H1 (cell line): ENCODE results near the gene RBM10. TPM values are rescaled to one million over a fixed set of nuclear protein-coding genes. Genes with fewer than 3 reads are reported as not detected.

ENCODE experiments used
- CTCF ChIA-PET: fragments of 300-600 bp; sonication (Branson Sonifier 250); formaldehyde crosslinking; loops from one replicate; lab custom pipeline; 2021; ENCODE audit not compliant: partially characterized antibody; lab: Charles Lee
- POLR2A ChIA-PET: fragments of 300-600 bp; sonication (Branson Sonifier 250); formaldehyde crosslinking; loops from one replicate; lab custom pipeline; 2021; ENCODE audit warnings: inconsistent platforms; ENCODE audit not compliant: partially characterized antibody; lab: Charles Lee
- DNase-seq, 2 experiments: peaks; one replicate each; pipeline versions ENCODE4 v3.0.0 to v3.0.0-alpha.2; 2010 to 2022; ENCODE audit warnings: low spot score in 2 of 2, low read depth in 1 of 2, mixed read lengths in 1 of 2
- FAIRE-seq: peaks from 2 replicates; lab custom pipeline; 2011; peaks lifted over from hg19 to GRCh38; lab: Jason Lieb, UNC
- H2AFZ ChIP-seq: 2 replicates; pipeline ENCODE4 v1.8.1; 2012; ENCODE audit warnings: low read length, inconsistent platforms
- H2AK5ac ChIP-seq: 2 replicates; pipeline ENCODE4 v1.6.1; 2013; ENCODE audit warnings: low read depth, low read length
- H2BK120ac ChIP-seq: replicated peaks from 2 replicates; pipeline ENCODE3; 2013; ENCODE audit warnings: low read depth, low read length, inconsistent platforms
- H2BK12ac ChIP-seq: 2 replicates; pipeline ENCODE4 v1.6.1; 2013; ENCODE audit warnings: low read depth, low read length
- H2BK15ac ChIP-seq: 2 replicates; pipeline ENCODE4 v1.6.1; 2013; ENCODE audit warnings: low read length
- H2BK20ac ChIP-seq: 2 replicates; pipeline ENCODE4 v1.6.1; 2013; ENCODE audit warnings: low read length
- H2BK5ac ChIP-seq: 2 replicates; pipeline ENCODE4 v1.6.1; 2013; ENCODE audit warnings: low read depth, low read length
- H3K14ac ChIP-seq: 2 replicates; pipeline ENCODE4 v1.6.1; 2013; ENCODE audit warnings: inconsistent platforms; ENCODE audit not compliant: insufficient read length
- H3K18ac ChIP-seq: 2 replicates; pipeline ENCODE4 v1.6.1; 2013; ENCODE audit warnings: low read length; ENCODE audit errors: extremely low read depth
- H3K23ac ChIP-seq: 2 replicates; pipeline ENCODE4 v1.6.1; 2013; ENCODE audit warnings: inconsistent platforms; ENCODE audit not compliant: insufficient read length
- H3K23me2 ChIP-seq: 2 replicates; pipeline ENCODE4 v1.6.1; 2013; ENCODE audit warnings: low read depth, low read length
- H3K27ac ChIP-seq: 2 replicates; pipeline ENCODE4 v1.6.1; 2011; ENCODE audit warnings: low read depth, low read length, inconsistent platforms
- H3K27me3 ChIP-seq, 4 experiments: replicated peaks in 1 of 4; 1 replicate in 1 of 4; 2 replicates in 3 of 4; pipeline versions ENCODE4 v1.6.1 to v1.8.1; 2011 to 2013; ENCODE audit warnings: low read length in 3 of 4, mild to moderate bottlenecking in 3 of 4, inconsistent platforms in 2 of 4, mixed read lengths in 2 of 4, moderate library complexity in 1 of 4; ENCODE audit not compliant: control insufficient read depth in 3 of 4, insufficient read depth in 3 of 4; ENCODE audit errors: extremely low read depth in 1 of 4
- H3K36me3 ChIP-seq, 4 experiments: 2 replicates each; pipeline versions ENCODE4 v1.6.1 to v1.8.1; 2011 to 2013; ENCODE audit warnings: mild to moderate bottlenecking in 4 of 4, low read length in 3 of 4, moderate library complexity in 2 of 4, control low read depth in 1 of 4, inconsistent platforms in 1 of 4; ENCODE audit not compliant: insufficient read depth in 4 of 4, control insufficient read depth in 2 of 4
- H3K4ac ChIP-seq: replicated peaks from 2 replicates; pipeline ENCODE3; 2013; ENCODE audit warnings: low read length, low read depth, mixed read lengths, inconsistent platforms; ENCODE audit not compliant: insufficient read length
- H3K4me1 ChIP-seq, 4 experiments: replicated peaks in 1 of 4; 1 replicate in 1 of 4; 2 replicates in 3 of 4; pipeline versions ENCODE4 v1.6.1 to v1.8.1; 2011 to 2013; ENCODE audit warnings: low read length in 3 of 4, inconsistent platforms in 2 of 4, mixed read lengths in 1 of 4; ENCODE audit not compliant: insufficient read depth in 4 of 4, control insufficient read depth in 3 of 4
- H3K4me2 ChIP-seq, 2 experiments: 2 replicates each; pipeline versions ENCODE4 v1.6.1 to v1.8.1; 2011 to 2013; ENCODE audit warnings: low read depth in 2 of 2, low read length in 2 of 2, control low read depth in 1 of 2, inconsistent platforms in 1 of 2, mild to moderate bottlenecking in 1 of 2; ENCODE audit not compliant: insufficient read depth in 1 of 2
- H3K4me3 ChIP-seq, 4 experiments: fragments of 200-600, 300-600 bp in 1 of 4; sonication (generic), shearing (Covaris generic), sonication (Bioruptor Twin) in 1 of 4; 2 replicates each; pipeline versions ENCODE4 v1.5.1 to v1.8.1; 2011 to 2016; ENCODE audit warnings: low read length in 4 of 4, low read depth in 3 of 4, control low read depth in 2 of 4, inconsistent platforms in 2 of 4, mild to moderate bottlenecking in 2 of 4, mixed read lengths in 1 of 4, moderate library complexity in 1 of 4; ENCODE audit not compliant: insufficient read depth in 2 of 4; ENCODE audit errors: extremely low read depth in 1 of 4
- H3K56ac ChIP-seq: replicated peaks from 2 replicates; pipeline ENCODE3; 2013; ENCODE audit warnings: low read depth, mild to moderate bottlenecking, mixed read lengths, low read length, inconsistent platforms; ENCODE audit not compliant: insufficient read length
- H3K79me1 ChIP-seq: 2 replicates; pipeline ENCODE4 v1.6.1; 2013; ENCODE audit warnings: low read depth, low read length, control low read depth
- H3K79me2 ChIP-seq, 2 experiments: 2 replicates each; pipeline versions ENCODE4 v1.6.1 to v1.8.1; 2012 to 2013; ENCODE audit warnings: low read length in 2 of 2, mild to moderate bottlenecking in 2 of 2, inconsistent platforms in 1 of 2; ENCODE audit not compliant: insufficient read depth in 2 of 2, control insufficient read depth in 1 of 2
- H3K9ac ChIP-seq, 4 experiments: replicated peaks in 1 of 4; 1 replicate in 1 of 4; 2 replicates in 3 of 4; pipeline versions ENCODE4 v1.6.1 to v1.8.1; 2011 to 2013; ENCODE audit warnings: low read depth in 3 of 4, low read length in 3 of 4, control low read depth in 2 of 4, mild to moderate bottlenecking in 2 of 4, moderate library complexity in 2 of 4, inconsistent platforms in 1 of 4; ENCODE audit errors: extremely low read depth in 1 of 4
- H3K9me3 ChIP-seq, 2 experiments: 2 replicates each; pipeline versions ENCODE4 v1.6.1 to v1.8.1; 2012 to 2013; ENCODE audit warnings: mild to moderate bottlenecking in 2 of 2, moderate library complexity in 2 of 2, control low read depth in 1 of 2, inconsistent platforms in 1 of 2, low read depth in 1 of 2, low read length in 1 of 2, mixed read lengths in 1 of 2; ENCODE audit not compliant: insufficient read depth in 2 of 2
- H4K20me1 ChIP-seq, 2 experiments: replicated peaks in 1 of 2; 2 replicates each; pipeline versions ENCODE3 to v1.8.1; 2011 to 2013; ENCODE audit warnings: inconsistent platforms in 2 of 2, low read length in 2 of 2, mild to moderate bottlenecking in 1 of 2; ENCODE audit not compliant: insufficient read depth in 2 of 2, control insufficient read depth in 1 of 2
- H4K5ac ChIP-seq: 2 replicates; pipeline ENCODE4 v1.6.1; 2013; ENCODE audit warnings: low read length, low read depth, mixed read lengths, inconsistent platforms; ENCODE audit not compliant: insufficient read length
- H4K8ac ChIP-seq: 2 replicates; pipeline ENCODE4 v1.8.0; 2013; ENCODE audit warnings: mild to moderate bottlenecking, moderate library complexity, low read length, inconsistent platforms; ENCODE audit not compliant: insufficient read depth; ENCODE audit errors: extremely low read depth
- H4K91ac ChIP-seq: replicated peaks from 2 replicates; pipeline ENCODE3; 2013; ENCODE audit warnings: low read length, mixed read lengths, inconsistent platforms; ENCODE audit not compliant: insufficient read length
- BACH1 ChIP-seq: IDR thresholded peaks from 2 replicates; pipeline ENCODE4 v1.6.1; 2012; ENCODE audit warnings: low read length, improper control_type of control experiment
- CREB1 ChIP-seq: IDR thresholded peaks from 2 replicates; pipeline ENCODE4 v1.6.1; 2012; ENCODE audit warnings: inconsistent platforms
- KDM5A ChIP-seq: fragments of 200-600 bp; IDR thresholded peaks from 2 replicates; pipeline ENCODE4 v1.7.1; 2012; ENCODE audit warnings: mild to moderate bottlenecking, low read length, inconsistent platforms, mixed read lengths
- NRF1 ChIP-seq: IDR thresholded peaks from 2 replicates; pipeline ENCODE4 v1.6.1; 2011; ENCODE audit warnings: mild to moderate bottlenecking, low read depth, low read length, improper control_type of control experiment
- SIN3A ChIP-seq, 2 experiments: IDR thresholded peaks in 1 of 2; conservative IDR thresholded peaks in 1 of 2; 2 replicates each; pipeline ENCODE4 v1.6.1; 2011 to 2012; ENCODE audit warnings: low read length in 2 of 2, improper control_type of control experiment in 1 of 2, low read depth in 1 of 2, mild to moderate bottlenecking in 1 of 2
- SIX5 ChIP-seq: IDR thresholded peaks from 2 replicates; pipeline ENCODE4 v1.6.1; 2011; ENCODE audit warnings: mild to moderate bottlenecking, low read depth, low read length
- SP1 ChIP-seq: IDR thresholded peaks from 2 replicates; pipeline ENCODE4 v1.6.1; 2011; ENCODE audit warnings: low read depth, low read length
- TBP ChIP-seq: IDR thresholded peaks from 2 replicates; pipeline ENCODE4 v1.6.1; 2011; ENCODE audit warnings: low read depth, low read length, improper control_type of control experiment
- WGBS, 2 experiments: shearing (Covaris generic) in 1 of 2; methylation state at CpG; one replicate each; pipeline versions ENCODE4 v1.1.6 to v1.1.7; 2013 to 2015; ENCODE audit warnings: low lambda C conversion rate in 2 of 2, mixed read lengths in 2 of 2, inconsistent platforms in 1 of 2, low coverage in 1 of 2, missing lambda C conversion rate in 1 of 2; ENCODE audit not compliant: insufficient replicate concordance in 2 of 2, insufficient coverage in 1 of 2, insufficient read length in 1 of 2; ENCODE audit errors: extremely low coverage in 1 of 2, missing lambda C conversion rate in 1 of 2; 5-methylcytosine and 5-hydroxymethylcytosine counted together
- long read RNA-seq, 2 experiments: library from RNA in 1 of 2; library from capped mRNA in 1 of 2; stranded (forward); transcript quantifications; one replicate each; pipeline ENCODE4 v2.0.0, GENCODE V29; 2021; ENCODE audit warnings: inconsistent platforms in 1 of 2
- polyA minus RNA-seq, 3 experiments: library from RNA; depleted of rRNA, polyadenylated mRNA; stranded (reverse); fragments of >200 nt; gene quantifications; 1 replicate in 2 of 3; 2 replicates in 1 of 3; pipeline ENCODE4 v1.2.3, GENCODE V29; 2011
- polyA plus RNA-seq, 7 experiments: library from polyadenylated mRNA; depleted of rRNA in 3 of 7; stranded (reverse) in 5 of 7; unstranded in 2 of 7; fragments of >200 nt in 5 of 7; fragments of 200-250 nt in 2 of 7; gene quantifications; 1 replicate in 5 of 7; 2 replicates in 1 of 7; 4 replicates in 1 of 7; pipeline versions ENCODE4 v1.2.1 to v1.2.3, GENCODE V29; 2011 to 2013; ENCODE audit warnings: missing spikeins in 2 of 7, mixed read lengths in 2 of 7
- total RNA-seq: library from RNA; stranded (reverse); fragmentation: NEBNext Ultra II Directional; extraction: Animal tissue kit (Norgen Biotek cat#: 25700); gene quantifications from 2 replicates; pipeline ENCODE4 v1.2.1, GENCODE V29; 2021

Gene RBM10
- total RNA-seq: 64.0 and 69.8 TPM in 2 replicates
- polyA plus RNA-seq (2011; rRNA removed): 35.7 and 60.8 TPM in 2 replicates
- 42.0 TPM for polyA plus RNA-seq (2011; cell fraction: cytosol; rRNA removed)
- polyA plus RNA-seq (2011; cell fraction: nucleus; rRNA removed): 83.4 TPM
- polyA plus RNA-seq (2012, experiment 1 of 2): 34.4 to 65.4 TPM (median 57.5 TPM) in 4 replicates
- 35.6 TPM for polyA plus RNA-seq (2012, experiment 2 of 2)
- polyA plus RNA-seq (2013, experiment 1 of 2): 42.9 TPM
- 41.4 TPM for polyA plus RNA-seq (2013, experiment 2 of 2)
- 26.5 and 36.4 TPM in 2 replicates for polyA minus RNA-seq (2011; rRNA and poly(A)+ RNA removed)
- 48.5 TPM for polyA minus RNA-seq (2011; cell fraction: cytosol; rRNA and poly(A)+ RNA removed)
- polyA minus RNA-seq (2011; cell fraction: nucleus; rRNA and poly(A)+ RNA removed): 25.3 TPM
- long read RNA-seq, experiment 1, partial matches to known transcripts: 21 of 29 reads
- long read RNA-seq, experiment 1, other reads (novel, unspliced or antisense): 8 of 29 reads
- long read RNA-seq, experiment 2, partial matches to known transcripts: 15 of 21 reads
- long read RNA-seq, experiment 2, other reads (novel, unspliced or antisense): 5 of 21 reads

- Histone ChIP-seq H4K91ac (no peak within 1 kb of the TSS), H3K79me1 (peaks cover 2% of the 10 kb centered on the region; the same call in 1 of the 2 replicates), H3K56ac (peak within 1 kb of the TSS; percentile 84), H4K20me1 (peaks cover 11 to 13% of the 10 kb centered on the region in 2 experiments), H3K79me2 (peaks cover 19 to 57% of the 10 kb centered on the region in 2 experiments), H2BK15ac (no peak within 1 kb of the TSS), H3K27ac (peak within 1 kb of the TSS; percentile 83), H3K9me3 (no peaks in the 10 kb centered on the region), H2BK120ac (no peak within 1 kb of the TSS), H3K14ac (no peak within 1 kb of the TSS), H4K8ac (peak within 1 kb of the TSS; percentile 89; the same call in 1 of the 2 replicates), H2AFZ (no peak within 1 kb of the TSS), H2BK20ac (no peak within 1 kb of the TSS), H3K18ac (peak within 1 kb of the TSS; percentile 78), H3K23ac (no peak within 1 kb of the TSS), H3K27me3 (no peaks in the 10 kb centered on the region), H3K4me2 (peak within 1 kb of the TSS; percentile 78 to 92), H2BK5ac (peak within 1 kb of the TSS; percentile 75; the same call in 1 of the 2 replicates), H3K9ac (peak within 1 kb of the TSS; percentile 87 to 95 (median 90)), H3K36me3 (peaks cover 0 to 10% (median 4%) of the 10 kb centered on the region in 4 experiments; a peak in 4 of 8 replicates), H4K5ac (peak within 1 kb of the TSS; percentile 98), H3K4me3 (peak within 1 kb of the TSS; percentile 74 to 97 (median 84)), H2AK5ac (0 out of 2 replicates have a peak within 1 kb of the TSS, but pooled peaks have one; percentile 39), H3K4me1 (peaks cover 0 to 6% (median 2%) of the 10 kb centered on the region in 4 experiments; a peak in 4 of 7 replicates), H2BK12ac (peak within 1 kb of the TSS; percentile 29; the same call in 1 of the 2 replicates), H3K4ac (no peak within 1 kb of the TSS), H3K23me2 (peaks cover 9% of the 10 kb centered on the region; the same call in 1 of the 2 replicates)
- FAIRE-seq (peak; percentile 62), DNase-seq (peak; percentile 70 to 80)
- WGBS, 2 experiments: 1% methylated on average over 23 of the region's 54 CpGs; no CpG with 5 or more reads in 1 of the 2 experiments
- POLR2A ChIA-PET: interaction anchor here (0.6 to 3.9 kb wide), 12 partner anchors 9 to 854 kb away, joined by 3 to 28 read pairs (median 4); partner anchors contain the start of gene RGN
- CTCF ChIA-PET: interaction anchor here (0.6 to 1.6 kb wide), 7 partner anchors 8 to 438 kb away, joined by 3 to 4 read pairs (median 4); no protein-coding TSS in a partner anchor
- TF ChIP-seq SP1: 0 out of 2 replicates have a peak, but pooled peaks have one; percentile 16
- TF ChIP-seq SIN3A (conservative IDR thresholded peaks at IDR 0.05 in 1 of 2, IDR thresholded peaks at IDR 0.05 in 1 of 2; ENCODE audit: low read depth in 1 of 2, low read length in 2 of 2): peak; percentile 13 to 32; a peak in 2 of 4 replicates
- TF ChIP-seq CREB1: 0 out of 2 replicates have a peak, but pooled peaks have one; percentile 5
- no peak for TF ChIP-seq SIX5
- peak; percentile 72; the same call in 1 of the 2 replicates for TF ChIP-seq TBP
- 0 out of 2 replicates have a peak, but pooled peaks have one; percentile 18 for TF ChIP-seq KDM5A
- 0 out of 2 replicates have a peak, but pooled peaks have one; percentile 6 for TF ChIP-seq BACH1
- TF ChIP-seq NRF1: peak; percentile 27; the same call in 1 of the 2 replicates
Observed at GRCh38 chrX:47144626-47145394, at the start of gene RBM10, which contains the start of gene NDUFB11. RBM10 (plus strand) TSS chrX:47145221; CDS start chrX:47147482, 2,261 bp downstream. NDUFB11 (minus strand) TSS chrX:47144702; CDS start chrX:47144679, 23 bp downstream.
